Posterior vena cava (tissue), 2 donors: ENCODE data around the gene CHST11. TPM values are rescaled to one million over a fixed set of nuclear protein-coding genes. Genes with fewer than 3 reads are reported as not detected.
"Not testable (repeated sequence)": the region's sequence is repeated elsewhere in the genome, so short reads cannot be mapped to it uniquely, and the experiment has no call there.

Experiments
- DNase-seq: peaks from one replicate; pipeline ENCODE4 v3.0.0-alpha.2; 2020; ENCODE audit warnings: low spot score
- intact Hi-C, 2 donors: fragments of 100-400 bp; cut with DNase I; formaldehyde crosslinking; loops; one replicate each; pipeline versions ENCODE4 v1.14.1 to v1.14.2; 2022 to 2023
- total RNA-seq, 2 donors: library from RNA; stranded (reverse); fragmentation: NEBNext Ultra II Directional; extraction: Animal tissue kit (Norgen Biotek cat#: 25700); gene quantifications; one replicate each; pipeline ENCODE4 v1.2.1, GENCODE V29; 2021
- donor health status: DM: yes; HTN: yes; CAD: no.
- donor health status: DM: yes; HTN: yes; CAD: no.

Gene CHST11
- total RNA-seq, 2 donors from 2014 or later: 17.1 to 17.4 TPM

DNA sequence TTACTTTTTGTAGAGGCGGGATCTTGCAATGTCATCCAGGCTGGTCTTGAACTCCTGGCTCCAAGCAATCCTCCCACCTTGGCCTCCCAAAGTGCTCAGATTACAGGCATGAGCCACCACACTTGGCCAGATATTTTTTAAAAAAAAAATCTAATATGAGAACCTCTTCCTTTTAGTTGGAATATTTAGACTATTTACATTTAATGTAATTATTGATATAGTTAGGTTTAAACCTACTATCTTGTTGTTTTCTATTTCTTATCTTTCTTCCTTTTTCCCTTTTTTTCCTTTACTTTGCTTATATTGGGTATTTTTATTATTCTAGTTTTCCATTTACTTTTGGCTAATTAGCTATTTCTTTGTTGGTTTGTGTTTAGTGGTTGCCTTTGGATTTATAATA, 315.6 kb downstream of the CHST11 start:
- DNase-seq: no peak
- intact Hi-C loops: no loop called here

DNA sequence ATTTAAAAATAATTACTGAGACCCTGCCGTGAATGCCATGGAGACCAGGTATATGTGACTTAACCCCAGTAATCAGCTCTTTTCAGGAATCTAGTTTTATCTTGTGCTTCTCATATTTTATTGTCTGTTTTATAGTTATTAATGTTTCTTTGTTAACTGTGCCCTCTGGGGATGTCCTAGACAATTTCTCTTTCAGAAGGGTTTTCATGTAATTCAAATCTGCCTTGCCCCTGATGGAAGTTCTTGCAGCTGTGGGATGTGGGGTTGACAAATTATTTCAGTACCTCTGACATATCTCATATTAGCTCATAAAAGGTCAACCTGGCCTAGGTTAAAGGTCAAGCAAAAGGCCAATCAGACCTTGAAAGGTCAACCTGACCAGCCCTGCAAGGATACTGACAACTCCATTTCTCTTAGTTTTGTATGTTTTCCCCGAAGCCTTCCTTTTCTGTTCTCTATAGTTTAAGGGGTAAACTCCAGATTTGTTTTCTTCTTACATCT, 319.0 kb downstream of the CHST11 start:
- no peak for DNase-seq
- intact Hi-C loops: no loop called here

DNA sequence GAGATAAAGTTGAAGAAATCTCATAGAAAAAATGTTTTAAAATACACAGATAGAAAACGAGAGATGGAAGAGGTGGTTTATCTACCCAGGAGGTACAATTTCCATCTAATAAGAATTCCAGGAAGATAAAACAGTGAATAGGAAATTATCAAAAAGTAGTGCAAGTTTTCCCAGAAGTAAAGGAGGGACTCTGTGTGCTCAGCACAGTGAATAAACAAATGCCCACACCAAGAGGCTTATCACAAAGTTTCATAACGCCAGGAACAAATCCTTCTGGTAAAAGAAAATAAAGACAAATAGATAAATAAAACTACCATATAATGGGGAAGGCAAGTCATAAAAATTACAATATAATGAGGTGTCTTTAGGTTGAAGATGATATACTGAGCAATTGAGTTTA, 322.4 kb downstream of the CHST11 start:
- no peak for DNase-seq
- intact Hi-C loops: no loop called here

DNA sequence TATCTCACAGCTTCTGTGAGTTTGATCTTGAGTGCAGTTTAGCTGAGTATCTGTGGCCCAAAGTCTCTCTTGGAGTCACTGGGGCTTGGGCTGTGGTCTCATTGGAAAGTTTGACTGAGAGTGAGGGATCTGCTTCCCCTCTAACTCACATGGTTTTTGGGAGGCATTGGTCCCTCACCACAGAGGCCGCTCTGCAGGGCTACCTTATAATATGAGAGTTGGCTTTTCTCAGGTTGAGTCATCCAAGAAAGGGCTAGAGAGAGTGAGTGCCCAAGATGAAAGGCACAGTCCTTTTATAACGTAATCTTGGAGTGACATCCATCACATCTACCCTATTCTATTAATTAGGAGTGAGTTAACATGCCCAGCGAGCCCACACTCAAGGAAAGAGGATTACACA, 325.5 kb downstream of the CHST11 start:
- intact Hi-C loops: no loop called here
- no peak for DNase-seq

DNA sequence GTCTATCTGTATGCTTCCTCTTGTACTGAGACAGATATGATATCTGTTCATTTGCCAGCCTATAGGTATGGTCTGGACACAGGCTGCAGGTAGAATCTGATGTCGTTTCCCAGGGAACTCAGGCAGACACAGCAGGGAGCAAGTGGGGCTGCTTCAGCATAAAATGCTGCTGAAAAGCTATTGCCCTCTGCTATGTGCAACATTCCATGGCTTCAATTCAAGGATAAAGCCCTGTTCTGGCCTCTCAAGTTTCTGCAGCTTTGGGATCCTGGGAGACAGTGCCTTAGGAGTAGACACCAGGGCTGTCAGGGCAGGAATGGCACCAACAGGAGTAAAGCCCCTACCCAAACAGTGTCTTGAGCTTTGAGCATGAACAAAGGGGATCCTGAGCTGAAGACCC, 327.8 kb downstream of the CHST11 start:
- no peak for DNase-seq
- intact Hi-C loops: no loop called here

DNA sequence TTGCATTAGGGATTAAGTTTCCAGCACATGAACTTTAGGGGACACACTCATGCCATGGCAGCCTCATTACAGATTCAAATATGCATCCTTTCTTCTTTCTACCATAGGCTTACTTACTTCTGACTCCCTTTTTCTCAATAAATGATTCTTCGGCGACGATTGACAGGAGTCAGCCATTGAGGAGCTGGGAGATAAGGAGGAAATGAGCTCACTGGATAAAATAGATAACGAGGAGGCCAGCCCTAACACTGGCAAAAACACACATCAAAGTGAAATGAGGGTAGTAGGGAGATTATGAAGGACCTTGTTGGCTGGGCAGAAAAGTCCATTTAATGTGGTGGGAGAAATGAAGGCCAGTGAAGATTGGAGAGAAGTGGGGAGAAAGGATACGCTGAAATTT, 329.1 kb downstream of the CHST11 start:
- intact Hi-C loops: no loop called here
- no peak for DNase-seq

DNA sequence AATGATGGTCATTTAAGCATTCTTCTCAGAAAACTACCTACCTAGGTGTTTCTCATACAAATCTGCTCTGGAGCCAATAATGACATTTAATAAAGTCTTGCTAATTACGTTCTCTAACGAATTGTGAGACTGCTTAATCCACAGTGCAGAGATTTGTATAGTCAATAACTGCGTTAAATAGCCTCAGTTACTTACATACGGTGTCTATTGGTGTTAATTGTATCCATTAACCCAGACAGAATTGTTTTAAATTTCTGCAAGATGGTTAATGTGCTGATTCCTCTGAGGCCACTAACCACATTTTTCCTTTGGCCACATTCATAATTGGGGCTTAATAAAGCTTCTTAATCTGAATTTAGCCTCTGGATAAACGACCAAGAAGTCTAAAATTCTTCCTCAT, 329.6 kb downstream of the CHST11 start:
- intact Hi-C loops: no loop called here
- DNase-seq: no peak

DNA sequence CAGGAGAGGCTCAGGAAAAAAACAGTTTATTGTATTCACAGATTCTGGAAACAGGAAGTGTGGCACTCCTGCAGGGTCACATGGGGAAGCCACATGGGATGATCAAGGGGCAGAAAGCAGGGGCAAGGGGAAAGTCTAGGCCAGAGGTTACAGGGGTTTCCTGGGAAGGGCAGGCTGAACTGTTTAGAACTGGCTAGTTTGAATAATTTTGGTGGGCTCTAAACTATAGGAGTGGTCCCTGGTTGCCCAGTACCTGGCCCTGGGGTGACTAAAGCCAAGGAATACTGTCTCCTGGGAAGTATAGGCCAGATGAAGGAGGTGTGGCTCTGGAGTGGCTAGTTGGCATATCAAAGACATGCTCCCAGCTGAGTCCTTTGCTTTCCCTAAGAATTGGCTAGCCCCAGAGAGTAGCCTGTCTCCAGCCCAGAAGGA, 332.1 kb downstream of the CHST11 start:
- DNase-seq: no peak
- intact Hi-C loops: no loop called here

DNA sequence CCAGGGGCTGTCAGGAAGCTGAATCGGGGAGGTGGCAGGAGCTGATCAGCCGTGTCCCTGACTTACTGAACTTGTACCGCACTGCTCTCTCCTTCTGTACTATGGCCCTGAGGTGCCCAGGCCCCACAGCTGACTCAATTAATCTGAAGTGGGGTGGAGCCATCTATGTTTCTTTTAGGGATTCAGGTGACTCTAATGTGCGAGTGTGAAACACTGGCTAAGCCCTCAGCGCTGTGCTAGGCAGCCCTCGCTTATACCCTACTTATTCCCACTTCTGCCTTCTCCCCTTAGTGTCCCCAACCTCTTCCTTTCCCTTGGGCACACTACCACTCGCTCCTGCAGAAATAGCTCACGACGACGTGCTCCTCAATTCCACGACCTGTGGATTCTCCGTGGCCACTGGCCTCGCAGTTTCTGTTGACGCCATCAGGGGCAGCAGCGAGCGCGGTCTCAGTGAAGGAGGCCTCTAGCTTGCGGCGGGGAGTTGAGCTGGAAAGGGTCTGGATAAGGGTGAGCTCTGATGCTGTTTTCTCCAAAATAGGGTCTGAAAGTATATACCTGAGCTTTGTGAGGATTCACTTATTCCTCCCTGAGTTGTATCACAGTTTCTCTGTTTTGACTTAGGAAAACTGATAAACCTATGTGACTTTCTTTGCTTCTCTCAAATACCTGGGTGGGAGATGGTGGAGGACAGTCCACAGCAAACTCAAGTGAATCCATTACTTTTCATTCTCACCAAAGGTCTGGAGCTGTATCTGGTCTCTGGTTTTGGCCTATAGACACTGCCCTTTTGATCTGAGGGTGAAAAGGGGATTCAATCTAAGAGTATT, 333.8 kb downstream of the CHST11 start:
- DNase-seq: peak; percentile 85
- intact Hi-C loops: loop anchor here in 1 of 2 donors (1.0 kb wide), 1 partner anchor 14 kb away; no protein-coding TSS in a partner anchor

DNA sequence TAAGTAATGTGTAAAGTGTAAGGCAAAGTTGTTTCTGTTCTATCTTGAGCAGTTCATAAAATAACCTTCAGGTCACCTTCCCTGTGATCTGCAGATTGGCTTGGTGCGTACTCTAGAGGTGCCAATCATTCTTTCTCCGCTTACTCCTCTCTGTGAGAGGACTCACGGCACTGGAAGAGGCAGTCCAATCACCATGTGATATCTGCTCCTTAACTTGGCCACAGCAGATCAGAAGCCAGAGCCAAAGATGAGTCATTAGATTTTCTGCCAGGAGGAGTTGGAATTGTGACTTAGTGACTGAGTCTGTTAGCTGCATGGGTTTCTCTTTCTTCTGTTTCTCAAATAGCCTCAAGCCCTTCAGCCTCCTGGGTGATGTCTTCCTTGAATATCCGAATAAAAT, 335.8 kb downstream of the CHST11 start:
- no peak for DNase-seq
- intact Hi-C loops: no loop called here

DNA sequence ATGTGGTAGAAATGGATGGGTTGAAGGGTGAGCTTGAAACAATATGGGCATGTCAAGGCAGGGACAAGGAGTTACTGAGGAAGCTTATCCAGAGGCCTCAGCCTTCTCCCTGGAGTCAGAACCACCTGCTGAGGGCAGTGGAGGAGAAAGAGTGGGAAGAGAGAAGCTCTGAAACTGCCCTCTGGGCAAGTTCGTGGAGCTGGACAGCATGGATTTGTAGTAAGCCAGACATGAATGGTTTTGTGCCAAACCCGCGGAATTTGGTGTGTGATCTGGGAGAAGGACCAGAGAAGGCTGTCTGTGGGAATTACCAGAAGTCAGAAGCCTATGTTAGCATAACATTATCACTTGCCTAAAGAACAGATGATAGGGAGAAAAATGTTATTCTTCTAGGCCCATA, 336.5 kb downstream of the CHST11 start:
- intact Hi-C loops: no loop called here
- DNase-seq: no peak

DNA sequence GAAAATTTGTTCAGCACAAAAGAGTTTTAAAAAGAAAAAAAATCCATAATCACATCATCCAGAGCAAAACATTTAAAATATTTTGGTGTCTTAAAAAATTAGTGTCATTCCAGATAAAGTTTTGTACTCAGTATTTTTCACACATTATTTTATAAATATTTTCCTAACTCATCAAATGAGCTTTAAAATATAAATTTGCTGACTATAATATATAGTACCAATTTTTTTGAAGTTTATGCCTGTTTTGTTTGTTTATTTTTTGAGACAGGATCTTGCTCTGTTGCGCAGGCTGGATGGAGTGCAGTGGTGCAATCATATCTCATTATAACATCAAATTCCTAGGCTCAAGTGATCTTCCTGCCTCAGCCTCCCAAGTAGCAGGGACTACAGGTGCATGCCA, 337.2 kb downstream of the CHST11 start:
- no peak for DNase-seq
- intact Hi-C loops: no loop called here

DNA sequence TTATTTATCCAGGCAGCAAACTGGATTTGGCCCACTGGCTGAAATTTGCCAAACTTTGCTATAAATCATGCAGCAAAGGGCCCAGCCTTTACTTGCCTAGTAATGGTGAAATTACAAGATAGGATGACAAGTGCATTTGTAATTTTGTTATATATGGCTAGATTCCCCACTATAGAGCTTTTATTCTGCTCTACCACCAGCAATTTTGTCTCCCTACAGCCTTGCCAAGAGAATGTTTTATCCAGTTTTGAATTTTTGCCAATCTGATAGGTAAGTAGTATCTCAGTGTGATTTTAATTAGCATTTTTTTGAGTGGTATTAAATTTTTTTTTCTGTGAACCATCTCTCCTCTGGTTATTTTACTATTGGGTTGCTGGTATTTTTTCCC, 339.7 kb downstream of the CHST11 start:
- intact Hi-C loops: no loop called here
- no peak for DNase-seq

DNA sequence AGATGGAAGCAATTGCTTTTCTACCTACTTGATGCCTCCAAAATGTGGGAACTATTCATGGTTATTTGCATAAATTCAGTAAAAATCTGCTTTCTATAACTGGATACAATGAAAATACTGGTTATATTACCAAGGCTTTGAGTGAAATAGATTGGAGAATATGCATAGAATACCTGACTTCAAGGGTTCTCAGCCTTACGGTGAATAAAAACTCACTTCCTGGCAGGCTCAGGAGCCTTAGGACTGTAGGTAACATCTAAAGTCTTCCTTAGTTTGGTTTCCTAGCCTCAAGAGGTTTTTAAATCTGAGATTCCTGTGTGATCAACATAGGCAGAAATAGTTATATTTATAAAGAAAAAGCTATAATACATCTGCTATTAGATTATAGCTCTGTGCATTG, 342.7 kb downstream of the CHST11 start:
- no peak for DNase-seq
- intact Hi-C loops: no loop called here

DNA sequence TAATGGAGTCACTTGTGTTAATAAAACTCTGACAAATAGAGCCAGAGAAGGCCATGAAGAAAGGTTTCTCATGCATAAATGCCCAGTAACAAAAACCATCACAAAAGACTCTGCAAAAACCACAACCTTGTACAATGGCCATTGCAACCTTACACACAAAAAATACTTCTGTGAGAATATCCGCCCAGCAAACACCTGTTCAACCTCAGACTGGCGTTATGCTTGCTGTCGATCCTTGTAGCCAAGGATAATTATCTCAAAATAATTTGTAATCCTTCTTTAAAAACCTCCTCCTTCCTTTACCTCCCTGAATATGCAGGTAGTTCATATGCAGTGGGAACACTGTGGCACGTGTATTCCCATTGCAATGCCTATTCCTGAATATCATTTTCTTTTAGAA, 344.3 kb downstream of the CHST11 start:
- intact Hi-C loops: no loop called here
- DNase-seq: no peak

DNA sequence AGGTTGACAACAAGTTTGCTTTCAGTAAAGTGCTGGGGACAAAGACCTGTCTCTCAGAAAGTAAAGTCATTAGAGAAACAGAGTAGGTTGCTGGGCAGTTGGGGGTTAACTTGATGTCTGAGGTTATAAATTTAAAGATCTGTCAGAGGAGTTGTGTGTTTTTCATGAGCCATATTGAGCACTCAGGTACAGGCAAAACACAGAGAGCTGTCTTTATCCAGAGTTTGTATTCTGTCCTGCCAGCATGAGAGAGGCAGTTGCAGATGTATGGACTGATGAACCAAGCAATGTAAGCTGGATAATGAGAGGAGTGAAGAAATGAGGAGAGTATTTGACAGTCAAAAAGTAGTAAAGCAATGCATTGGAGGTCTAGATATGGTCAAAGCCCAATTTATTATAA, 344.7 kb downstream of the CHST11 start:
- intact Hi-C loops: no loop called here
- DNase-seq: no peak

DNA sequence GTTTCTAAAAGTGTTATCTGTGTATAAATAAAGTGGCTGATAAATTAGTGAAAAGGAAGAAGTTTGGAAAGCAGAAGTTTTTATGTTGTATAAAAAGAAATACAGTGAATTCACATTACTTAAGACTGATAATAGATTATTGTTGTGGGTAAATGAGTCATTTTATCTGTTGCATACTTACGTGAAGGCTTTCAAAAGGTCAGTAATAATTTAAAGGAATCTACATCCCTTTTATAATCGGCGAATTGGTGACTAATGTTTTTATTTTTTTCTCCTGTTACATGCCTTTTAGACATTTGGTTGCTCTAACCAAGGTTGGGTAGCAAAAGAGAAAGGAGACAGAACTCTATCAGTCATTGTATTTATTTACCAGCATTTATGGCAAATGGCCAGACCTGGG, 345.5 kb downstream of the CHST11 start:
- DNase-seq: no peak
- intact Hi-C loops: no loop called here

DNA sequence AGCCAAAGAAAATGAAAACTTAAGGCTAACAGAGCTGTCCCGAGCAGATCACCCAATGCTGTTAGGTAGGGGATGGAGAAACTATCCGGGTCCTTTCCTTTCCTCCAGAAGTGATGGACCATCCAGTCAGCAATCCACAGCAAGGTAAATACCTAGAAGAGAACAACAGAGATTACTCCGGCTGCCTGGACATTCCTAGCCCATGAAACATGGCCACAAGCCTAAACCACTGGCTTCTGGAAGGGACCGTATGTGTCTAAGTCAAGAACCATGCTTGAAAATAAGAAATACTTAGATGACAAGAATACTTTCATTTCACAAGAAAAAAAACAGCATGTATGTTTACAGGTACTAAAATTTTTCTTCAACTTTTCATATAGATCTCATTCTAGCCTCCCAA, 348.4 kb downstream of the CHST11 start:
- intact Hi-C loops: loop anchor here in 1 of 2 donors (5.0 kb wide), 1 partner anchor 507 kb away; no protein-coding TSS in a partner anchor
- DNase-seq: no peak

DNA sequence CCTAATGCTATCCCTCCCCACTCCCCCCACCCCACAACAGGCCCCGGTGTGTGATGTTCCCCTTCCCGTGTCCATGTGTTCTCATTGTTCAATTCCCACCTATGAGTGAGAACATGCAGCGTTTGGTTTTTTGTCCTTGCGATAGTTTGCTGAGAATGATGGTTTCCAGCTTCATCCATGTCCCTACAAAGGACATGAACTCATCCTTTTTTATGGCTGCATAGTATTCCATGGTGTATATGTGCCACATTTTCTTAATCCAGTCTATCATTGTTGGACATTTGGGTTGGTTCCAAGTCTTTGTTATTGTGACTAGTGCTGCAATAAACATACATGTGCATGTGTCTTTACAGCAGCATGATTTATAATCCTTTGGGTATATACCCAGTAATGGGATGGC, 349.4 kb downstream of the CHST11 start:
- intact Hi-C loops: loop anchor here in 1 of 2 donors (5.0 kb wide), 1 partner anchor 506 kb away; no protein-coding TSS in a partner anchor

DNA sequence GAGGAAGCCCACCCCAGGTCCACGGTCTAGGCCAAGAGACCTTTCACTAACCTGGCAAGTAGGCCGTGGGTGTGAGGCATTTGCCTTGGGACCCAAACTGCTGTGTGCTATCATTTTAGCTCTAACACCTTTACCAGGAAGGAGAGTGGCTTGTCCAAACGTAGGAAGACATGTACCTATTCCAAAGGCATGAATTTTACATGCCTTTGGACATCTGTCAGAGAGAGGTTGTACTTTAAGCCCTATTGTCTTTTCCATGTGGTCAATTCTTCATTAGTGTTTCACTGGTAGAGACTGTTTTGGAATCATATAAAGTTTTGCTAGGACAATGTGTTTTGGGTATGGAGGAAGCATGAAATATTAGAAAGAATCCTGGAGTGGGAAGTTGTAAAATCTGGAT, 352.5 kb downstream of the CHST11 start:
- intact Hi-C loops: loop anchor here in 1 of 2 donors (5.0 kb wide), 1 partner anchor 503 kb away; no protein-coding TSS in a partner anchor
- DNase-seq: no peak

More for the DNA sequence above, 349.4 kb downstream of the CHST11 start:
- not testable (repeated sequence) for DNase-seq
